Vagina (tissue), 2 donors: ENCODE measurements around the gene SUGCT.

ENCODE experiments used
- POLR2A ChIP-seq, 2 donors: fragments of 450-650 bp; IDR thresholded peaks; one replicate each; pipeline ENCODE4 v1.6.1; 2017; ENCODE audit warnings: antibody characterized with exemption in 2 of 2, mild to moderate bottlenecking in 2 of 2, moderate library complexity in 2 of 2
- POLR2AphosphoS5 ChIP-seq, 2 donors: sonication (generic); formaldehyde crosslinking; IDR thresholded peaks; one replicate each; pipeline ENCODE4 v1.9.0; 2017; ENCODE audit warnings: antibody characterized with exemption in 2 of 2, mild to moderate bottlenecking in 2 of 2, low read depth in 1 of 2; ENCODE audit not compliant: insufficient read depth in 1 of 2
- TF ChIP-seq, protein P1 (sequence below), 3 experiments: fragments of 450-650 bp in 2 of 3; fragments of 200-600 bp in 1 of 3; sonication (generic) in 1 of 3; IDR thresholded peaks; one replicate each; pipeline ENCODE4 v1.5.1; 2017 to 2019; ENCODE audit warnings: antibody characterized with exemption in 3 of 3, mild to moderate bottlenecking in 2 of 3, moderate library complexity in 2 of 3

DNA sequence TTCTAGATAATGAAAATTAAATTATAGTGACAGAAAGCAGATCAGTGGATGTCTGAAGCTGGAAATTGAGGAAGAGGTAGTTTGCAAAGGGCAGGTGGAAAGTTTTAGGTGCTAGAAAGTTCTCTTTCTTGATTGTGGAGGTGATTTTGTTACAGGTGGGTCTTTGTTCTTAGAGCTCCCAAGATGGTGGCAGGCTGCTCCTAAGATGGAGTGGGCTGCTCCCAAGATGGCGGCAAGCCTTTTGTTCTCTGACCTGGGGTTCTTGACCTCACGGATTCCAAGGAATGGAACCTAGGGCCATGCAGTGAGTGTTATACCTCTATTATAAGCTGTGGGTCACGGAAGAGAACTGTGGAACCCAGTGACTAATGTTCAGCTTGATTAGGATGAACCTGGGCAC is 32.5 kb downstream of the SUGCT start:
- TF ChIP-seq, protein P1, sequence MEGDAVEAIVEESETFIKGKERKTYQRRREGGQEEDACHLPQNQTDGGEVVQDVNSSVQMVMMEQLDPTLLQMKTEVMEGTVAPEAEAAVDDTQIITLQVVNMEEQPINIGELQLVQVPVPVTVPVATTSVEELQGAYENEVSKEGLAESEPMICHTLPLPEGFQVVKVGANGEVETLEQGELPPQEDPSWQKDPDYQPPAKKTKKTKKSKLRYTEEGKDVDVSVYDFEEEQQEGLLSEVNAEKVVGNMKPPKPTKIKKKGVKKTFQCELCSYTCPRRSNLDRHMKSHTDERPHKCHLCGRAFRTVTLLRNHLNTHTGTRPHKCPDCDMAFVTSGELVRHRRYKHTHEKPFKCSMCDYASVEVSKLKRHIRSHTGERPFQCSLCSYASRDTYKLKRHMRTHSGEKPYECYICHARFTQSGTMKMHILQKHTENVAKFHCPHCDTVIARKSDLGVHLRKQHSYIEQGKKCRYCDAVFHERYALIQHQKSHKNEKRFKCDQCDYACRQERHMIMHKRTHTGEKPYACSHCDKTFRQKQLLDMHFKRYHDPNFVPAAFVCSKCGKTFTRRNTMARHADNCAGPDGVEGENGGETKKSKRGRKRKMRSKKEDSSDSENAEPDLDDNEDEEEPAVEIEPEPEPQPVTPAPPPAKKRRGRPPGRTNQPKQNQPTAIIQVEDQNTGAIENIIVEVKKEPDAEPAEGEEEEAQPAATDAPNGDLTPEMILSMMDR (IDR thresholded peaks at IDR 0.05), result no peak
- no peak for TF ChIP-seq POLR2A (IDR thresholded peaks at IDR 0.05)
- TF ChIP-seq POLR2AphosphoS5 (IDR thresholded peaks at IDR 0.05; ENCODE audit: insufficient read depth in 1 of 2, low read depth in 1 of 2), result no peak
